Fibroblast of pulmonary artery (primary cell): ENCODE data around the gene HEPACAM.
A peak's percentile ranks its signal among the peaks of the same experiment; 100 is the strongest.

Experiments used
- DNase-seq: peaks from one replicate; pipeline ENCODE4 v3.0.0-alpha.2; 2010; ENCODE audit warnings: low read depth
- H3K4me3 ChIP-seq: replicated peaks from 2 replicates; pipeline ENCODE4 v1.5.1; 2011; ENCODE audit warnings: low read depth, mild to moderate bottlenecking, control low read depth, low read length, moderate library complexity
- CTCF ChIP-seq: IDR thresholded peaks from 2 replicates; pipeline ENCODE4 v1.5.1; 2011; ENCODE audit warnings: mild to moderate bottlenecking, control low read depth, low read length, inconsistent platforms; ENCODE audit errors: missing control alignments

Gene HEPACAM

DNA sequence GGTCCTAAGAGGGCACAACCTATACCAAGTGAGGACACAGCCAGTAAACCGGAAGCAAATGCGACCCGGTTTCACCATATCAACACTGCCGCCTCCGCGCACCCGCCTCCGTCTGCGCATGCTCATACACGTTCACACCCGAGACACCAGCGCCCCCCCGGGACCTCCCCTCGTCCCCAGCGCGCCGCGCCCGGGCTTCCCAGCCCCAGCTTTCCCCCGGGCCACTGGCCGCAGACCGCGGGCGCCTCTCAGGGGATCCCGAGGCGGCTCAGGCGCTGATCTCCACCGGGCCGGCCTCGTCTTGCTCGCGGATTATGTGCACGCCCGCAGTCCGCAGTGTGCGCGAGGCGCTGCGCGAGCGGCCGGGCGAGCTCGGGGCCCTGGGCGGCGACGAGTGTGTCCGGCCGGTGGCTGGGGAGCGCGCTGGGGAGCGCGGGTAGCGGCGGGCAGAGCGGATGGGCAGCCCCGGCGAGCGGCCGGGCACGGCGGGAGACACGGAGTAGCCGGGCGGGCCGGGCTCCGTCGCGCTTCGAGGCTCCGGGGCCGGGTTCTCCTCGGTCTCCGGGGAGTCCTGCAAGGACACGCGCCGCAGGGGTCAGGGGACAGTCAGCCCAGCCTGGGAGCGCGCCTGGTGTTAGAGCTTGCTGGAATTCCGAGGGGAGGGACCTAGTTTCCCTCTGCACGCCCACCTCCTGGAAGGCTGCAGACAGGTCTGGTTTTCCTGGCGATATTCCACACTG, 14.8 kb downstream of the HEPACAM start:
- DNase-seq: peak; percentile 68
- H3K4me3 ChIP-seq: peak overlapping the region; percentile 30
- TF ChIP-seq CTCF: no peak

DNA sequence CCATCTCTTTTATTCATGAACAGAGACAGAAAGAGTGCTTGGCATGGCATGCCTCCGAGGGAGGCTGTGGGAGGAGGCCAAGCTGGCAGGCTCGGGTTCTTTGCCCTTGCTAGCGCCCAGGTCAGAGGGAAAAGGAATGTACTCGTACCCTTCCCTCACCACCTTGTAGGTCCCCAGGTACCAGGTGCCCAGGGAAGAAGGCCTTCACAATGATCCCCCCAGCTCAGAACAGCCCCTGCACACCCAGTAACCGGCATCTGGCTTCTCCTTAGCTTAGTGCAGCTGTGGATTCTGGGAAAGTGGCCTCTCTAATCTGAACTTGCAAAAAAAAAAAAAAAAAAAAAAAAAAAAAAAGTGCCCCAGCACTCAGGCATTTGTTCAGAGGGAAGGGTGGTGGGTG, 15.5 kb downstream of the HEPACAM start:
- no peak for TF ChIP-seq CTCF
- DNase-seq: no peak
- H3K4me3 ChIP-seq: peak overlapping the region; percentile 30

- no peak for DNase-seq
- TF ChIP-seq CTCF: no peak
- H3K4me3 ChIP-seq: no peak overlapping the region
These were observed 15.9 kb downstream of the HEPACAM start for GRCh38 chr11:124919898-124920297.

DNA sequence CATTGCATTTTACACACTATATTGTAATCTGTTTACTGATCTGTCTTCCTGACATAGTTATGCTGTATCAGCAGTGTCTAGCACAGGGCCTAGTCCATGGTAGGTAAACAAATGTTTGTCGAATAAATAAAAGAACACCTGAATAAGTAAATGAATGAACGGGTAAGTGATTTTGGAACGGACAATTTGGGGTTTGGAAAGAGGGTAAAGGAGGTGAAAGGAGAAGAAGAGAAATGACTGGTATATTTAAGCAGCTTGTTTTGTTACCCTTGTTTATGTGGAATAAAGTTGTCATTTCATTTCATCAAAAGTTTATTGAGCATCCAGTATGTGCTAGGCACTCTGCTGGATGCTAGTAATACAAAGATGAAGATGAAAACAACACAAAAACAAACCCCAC, 16.9 kb downstream of the HEPACAM start, which contains the start of gene HEPN1:
HEPN1 (plus strand) TSS at position 301 of the 400 bp plus-strand sequence.
- DNase-seq: no peak
- no peak within 1 kb of the TSS for H3K4me3 ChIP-seq
- TF ChIP-seq CTCF: no peak

DNA sequence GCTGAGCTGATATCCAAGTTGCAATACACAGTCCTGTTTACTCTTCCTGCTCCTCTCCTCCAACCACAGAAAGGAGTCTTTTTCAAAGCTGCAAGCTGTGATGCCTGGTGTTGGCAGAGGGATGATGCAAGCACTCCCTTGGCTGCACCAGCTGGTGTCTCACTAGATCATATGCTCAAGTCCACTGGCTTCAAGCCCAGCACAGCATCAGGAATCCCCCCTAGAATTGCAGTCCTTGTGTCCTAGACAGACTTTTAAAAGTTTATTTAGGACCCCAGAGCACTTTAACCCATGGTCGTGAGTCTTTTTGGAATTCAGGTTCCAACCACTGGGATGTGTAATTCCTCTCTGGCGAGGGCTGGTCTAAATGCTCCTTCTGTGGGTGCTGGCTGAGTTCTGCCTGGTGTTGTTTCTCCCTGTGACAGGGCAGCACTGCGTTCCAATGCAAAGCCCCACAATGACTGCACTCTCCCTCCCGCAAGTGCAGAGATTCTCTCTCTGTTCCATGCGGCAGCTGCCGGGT, 18.7 kb downstream of the HEPACAM start:
- H3K4me3 ChIP-seq: no peak overlapping the region
- TF ChIP-seq CTCF: no peak
- peak; percentile 78 for DNase-seq

GRCh38 chr11:124916370-124916710, 19.5 kb downstream of the HEPACAM start:
- H3K4me3 ChIP-seq: no peak overlapping the region
- DNase-seq: no peak
- no peak for TF ChIP-seq CTCF
